ENCODE data around the gene FHAD1.
A peak's percentile ranks its signal among the peaks of the same experiment; 100 is the strongest.

FHAD1 gene

GRCh38 chr1:15251857-15252835 lies 5.1 kb downstream of the FHAD1 start:
- FAIRE-seq: no peak

GRCh38 chr1:15254559-15254958 lies 7.5 kb downstream of the FHAD1 start:
- no peak for FAIRE-seq

GRCh38 chr1:15255582-15256149 lies 8.6 kb downstream of the FHAD1 start:
- no peak for FAIRE-seq

GRCh38 chr1:15256584-15256983 lies 9.6 kb downstream of the FHAD1 start:
- FAIRE-seq: no peak

GRCh38 chr1:15257309-15257708 lies 10.3 kb downstream of the FHAD1 start:
- FAIRE-seq: no peak

GRCh38 chr1:15258833-15259621 lies 12.0 kb downstream of the FHAD1 start:
- no peak for FAIRE-seq

GRCh38 chr1:15259622-15260007 lies 12.6 kb downstream of the FHAD1 start:
- FAIRE-seq: no peak

GRCh38 chr1:15260418-15261154 lies 13.6 kb downstream of the FHAD1 start:
- FAIRE-seq: no peak

DNA sequence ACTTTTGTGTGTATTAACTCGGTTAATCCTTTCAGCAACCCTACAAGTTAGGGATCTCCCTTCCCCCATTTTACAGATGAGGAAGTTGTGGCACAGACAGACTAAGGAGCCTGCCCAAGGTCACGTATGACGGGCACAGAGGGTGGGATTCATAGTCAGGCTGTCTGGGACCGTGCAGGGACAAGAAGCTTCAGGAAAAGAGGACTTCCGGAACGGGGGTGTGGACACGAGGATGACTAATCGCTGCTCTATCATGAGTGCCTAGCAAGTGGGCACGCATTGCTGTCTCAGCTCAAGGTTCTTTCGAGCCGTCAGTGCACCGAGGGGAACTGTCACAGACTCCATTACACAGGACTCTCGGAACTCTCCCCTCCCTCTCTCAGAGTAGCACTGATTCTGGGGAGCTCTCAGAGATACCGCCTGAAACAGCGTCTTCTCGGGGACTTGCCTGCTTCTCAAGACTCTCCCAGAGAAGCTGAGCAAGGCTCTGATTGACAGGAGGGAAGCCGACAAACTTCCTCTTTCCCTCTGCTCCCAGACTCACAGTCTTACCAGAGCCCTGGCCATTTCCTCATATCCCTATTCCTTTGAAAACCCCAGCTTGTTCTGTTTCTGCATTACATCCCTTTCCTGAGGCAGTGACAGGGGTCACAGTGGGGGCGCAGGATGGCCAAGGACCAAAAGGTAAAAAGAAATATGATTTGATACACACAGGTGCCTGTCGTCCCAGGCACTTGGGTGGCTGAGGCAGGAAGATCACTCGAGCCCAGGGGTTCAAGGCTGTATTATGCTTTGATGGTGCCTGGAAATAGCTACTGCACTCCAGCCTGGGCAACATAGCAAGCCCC lies 14.4 kb downstream of the FHAD1 start:
- no peak for FAIRE-seq

DNA sequence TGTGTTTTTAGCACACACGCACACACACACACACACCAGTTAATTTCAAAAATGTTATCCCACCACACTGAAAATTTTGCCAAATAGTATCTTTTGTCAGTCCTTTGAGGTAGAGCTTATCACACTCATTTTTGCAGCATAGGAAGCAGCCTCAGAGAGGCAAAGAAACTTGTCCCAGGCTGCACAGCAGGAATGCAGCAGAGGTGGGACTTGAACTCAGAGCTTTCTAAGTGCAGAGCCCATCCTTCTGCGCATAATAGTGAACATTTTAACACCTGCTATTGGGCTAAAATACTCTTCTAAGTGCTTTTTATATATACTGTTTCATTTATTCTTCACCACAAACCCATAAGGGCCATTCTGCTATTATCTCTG lies 15.0 kb downstream of the FHAD1 start:
- FAIRE-seq: no peak

DNA sequence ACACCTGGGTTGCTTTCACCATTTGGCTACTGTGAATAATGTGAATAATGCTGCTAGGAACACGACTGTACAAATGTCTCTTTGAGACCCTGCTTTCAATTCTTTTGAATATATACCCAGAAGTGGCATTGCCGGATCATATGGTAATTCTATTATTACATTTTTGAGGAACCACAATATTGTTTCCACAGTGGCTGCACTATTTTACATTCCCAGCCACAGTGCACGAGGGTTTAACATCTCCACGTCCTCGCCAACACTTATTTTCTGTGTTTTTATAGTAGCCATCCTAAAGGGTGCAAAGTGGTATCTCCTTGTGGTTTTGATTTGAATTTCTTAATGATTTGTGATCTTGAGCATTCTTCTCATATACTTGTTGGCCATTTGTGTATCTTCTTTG lies 15.7 kb downstream of the FHAD1 start:
- no peak for FAIRE-seq

DNA sequence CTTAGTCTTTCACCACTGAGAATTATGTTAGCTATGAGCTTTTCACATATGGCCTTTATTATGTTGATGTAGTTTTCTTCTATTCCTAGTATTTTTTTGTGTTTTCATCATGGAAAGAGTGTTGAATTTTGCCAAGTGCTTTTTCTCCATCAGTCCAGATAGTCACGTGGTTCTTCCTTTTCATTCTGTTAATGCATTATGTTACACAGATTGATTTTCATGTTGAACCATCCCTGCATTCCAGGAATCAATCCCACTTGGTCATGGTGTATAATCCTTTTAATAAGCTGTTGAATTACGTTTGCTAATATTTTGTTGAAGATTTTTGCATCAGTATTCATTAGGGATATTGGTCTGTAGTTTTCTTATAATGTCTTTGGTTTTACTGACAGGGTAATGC lies 17.7 kb downstream of the FHAD1 start:
- no peak for FAIRE-seq

DNA sequence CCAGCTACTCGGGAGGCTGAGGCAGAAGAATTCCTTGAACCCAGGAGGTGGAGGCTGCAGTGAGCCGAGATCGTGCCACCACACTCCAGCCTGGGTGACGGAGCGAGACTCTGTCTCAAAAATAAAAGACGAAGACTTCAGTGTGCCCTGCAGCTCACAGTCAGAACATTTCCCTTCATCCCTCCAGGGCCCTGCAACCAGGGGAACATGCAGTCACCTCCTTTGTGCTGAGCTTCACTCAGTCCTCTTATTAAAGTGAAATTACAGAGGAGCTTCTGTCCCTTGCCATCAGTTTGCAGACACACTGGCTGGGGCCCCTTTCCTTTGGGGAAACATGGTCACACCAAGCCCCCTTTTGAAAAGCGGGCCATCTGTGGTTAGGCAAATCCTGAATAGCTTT lies 24.2 kb downstream of the FHAD1 start:
- no peak for FAIRE-seq

DNA sequence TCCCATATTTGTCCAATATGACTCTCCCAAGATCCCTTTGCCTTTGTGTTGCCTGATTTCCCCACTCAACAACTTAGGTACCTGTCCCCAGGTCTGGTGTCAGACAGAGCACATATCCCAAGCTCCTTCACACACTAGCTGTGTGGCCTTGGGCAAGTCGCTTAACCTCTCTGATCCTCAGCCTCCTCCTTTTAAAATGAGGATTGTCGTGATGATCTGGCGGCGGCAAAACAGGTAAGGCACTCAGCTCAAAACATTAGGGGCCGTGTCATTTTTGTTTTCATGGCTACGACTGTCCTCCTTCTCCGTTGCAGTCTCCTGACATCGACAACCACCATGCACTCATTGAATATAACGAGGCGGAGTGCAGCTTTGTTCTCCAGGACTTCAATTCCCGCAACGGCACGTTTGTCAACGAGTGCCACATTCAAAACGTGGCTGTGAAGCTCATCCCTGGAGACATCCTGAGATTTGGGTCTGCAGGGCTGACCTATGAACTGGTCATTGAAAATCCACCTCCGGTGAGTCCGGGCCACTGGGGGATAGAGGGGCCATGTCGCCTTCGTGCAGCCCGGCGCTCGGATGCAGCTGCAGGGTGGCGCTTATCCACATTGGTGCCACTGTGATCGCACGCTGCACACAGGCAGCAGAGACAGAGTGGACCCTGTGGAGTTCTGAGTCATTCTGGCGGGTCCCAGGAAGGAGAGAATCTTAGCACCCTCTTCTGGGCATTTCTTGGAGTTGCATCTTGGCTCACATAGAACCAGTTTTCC lies 25.2 kb downstream of the FHAD1 start:
- FAIRE-seq: peak; percentile 41

- FAIRE-seq: no peak
Measured at GRCh38 chr1:15272782-15273127, 25.7 kb downstream of the FHAD1 start.

DNA sequence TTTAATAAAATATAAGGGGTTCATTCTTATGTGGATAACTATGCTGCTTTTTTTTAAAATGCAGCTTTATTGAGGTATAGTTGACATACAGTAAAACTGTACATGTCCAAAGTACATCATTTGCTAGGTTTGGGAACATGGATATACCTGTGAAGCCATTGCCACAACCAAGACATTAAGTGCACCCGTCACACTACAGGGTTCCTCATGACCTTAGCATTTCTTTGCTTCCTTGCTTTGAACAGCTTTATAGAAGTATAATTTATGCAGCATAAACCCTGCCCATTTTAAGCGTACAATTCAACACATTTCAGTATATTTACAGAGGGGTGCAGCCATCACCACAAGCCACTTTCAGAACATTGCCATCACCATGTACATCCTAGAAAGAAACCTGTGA lies 26.3 kb downstream of the FHAD1 start:
- no peak for FAIRE-seq

DNA sequence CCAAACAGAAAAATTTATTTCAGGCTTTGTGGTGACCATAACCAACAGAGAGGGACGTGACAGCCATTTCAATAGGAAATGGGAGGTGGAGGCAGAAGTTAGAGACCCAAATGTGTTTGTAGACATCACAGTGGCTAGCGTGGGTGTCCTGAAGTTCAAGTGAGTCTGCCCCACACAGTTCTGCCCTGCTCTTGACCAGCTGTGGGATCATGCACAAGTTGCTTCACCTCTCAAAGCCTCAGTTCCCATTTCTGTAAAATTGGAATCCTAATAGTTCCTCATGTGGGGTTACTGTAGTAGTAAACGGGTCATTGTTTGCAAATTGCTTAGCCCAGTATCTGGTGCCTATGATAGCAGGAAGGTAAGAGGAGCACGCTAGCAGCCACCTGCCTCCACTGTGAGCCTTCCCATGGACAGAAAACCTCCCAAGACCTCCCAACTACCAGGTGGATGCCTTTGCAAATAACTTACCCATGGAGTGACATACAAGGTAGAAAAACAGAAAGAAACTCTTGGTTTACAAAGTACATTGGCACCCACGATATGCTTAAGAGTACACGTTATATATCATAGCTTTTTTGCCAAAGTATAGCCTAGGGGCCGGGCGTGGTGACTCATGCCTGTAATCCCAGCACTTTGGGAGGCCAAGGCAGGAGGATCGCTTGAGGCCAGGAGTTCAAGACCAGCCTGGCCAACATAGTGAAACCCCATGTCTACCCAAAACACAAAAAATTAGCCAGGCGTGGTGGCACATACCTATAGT lies 29.1 kb downstream of the FHAD1 start:
- FAIRE-seq: no peak

- FAIRE-seq: no peak
Measured at GRCh38 chr1:15276691-15277446, 29.8 kb downstream of the FHAD1 start.

DNA sequence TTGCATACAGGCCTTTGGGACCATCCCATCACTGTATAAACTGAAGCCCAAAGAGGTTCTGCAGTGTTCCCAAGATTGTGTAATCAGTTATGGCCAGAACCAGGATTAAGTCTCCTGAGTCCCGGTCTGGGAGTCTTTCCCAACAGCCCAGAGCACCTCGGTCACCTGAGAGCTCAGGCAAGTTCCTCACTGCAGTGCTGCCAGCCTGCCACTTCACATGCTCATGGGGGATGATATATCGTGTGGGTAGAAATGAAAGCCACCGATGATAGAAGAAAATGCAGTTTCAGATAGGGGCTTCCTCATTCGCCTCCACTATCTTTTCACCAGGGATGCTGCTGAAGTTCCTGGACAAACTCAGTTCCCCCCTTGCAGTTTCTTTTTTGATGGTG lies 30.4 kb downstream of the FHAD1 start:
- FAIRE-seq: no peak

GRCh38 chr1:15277933-15278332 lies 30.9 kb downstream of the FHAD1 start:
- no peak for FAIRE-seq

Measured in TTC549 (cell line).